Endothelial cell of umbilical vein (primary cell): ENCODE results near the gene POLG. TPM values are rescaled to one million over a fixed set of nuclear protein-coding genes. Genes with fewer than 3 reads are reported as not detected.

Source experiments
- BruUV-seq: library from RNA; stranded (reverse); fragments of 400-500 nt; replicated peaks from 2 replicates; lab custom pipeline; 2021; lab: Mats Ljungman, UMichigan
- CTCF ChIA-PET: fragments of 300-600, 350-600 bp; sonication (Branson Sonifier 250); formaldehyde crosslinking; loops from one replicate; lab custom pipeline; 2021; ENCODE audit warnings: antibody characterized with exemption, inconsistent platforms; lab: Charles Lee
- POLR2A ChIA-PET: fragments of 300-600, 350-600 bp; sonication (Branson Sonifier 250); formaldehyde crosslinking; loops from one replicate; lab custom pipeline; 2021; ENCODE audit warnings: antibody characterized with exemption, inconsistent platforms; lab: Charles Lee
- DNase-seq: peaks from one replicate; pipeline ENCODE4 v3.0.0-alpha.2; 2011; ENCODE audit warnings: low read depth, low spot score
- FAIRE-seq: peaks from 2 replicates; lab custom pipeline; 2011; peaks lifted over from hg19 to GRCh38; lab: Jason Lieb, UNC
- H2AFZ ChIP-seq: 2 replicates; pipeline ENCODE4 v1.6.0; 2012; ENCODE audit warnings: low read depth, low read length, control low read depth, inconsistent platforms
- H3K27ac ChIP-seq: 2 replicates; pipeline ENCODE4 v1.5.1; 2011; ENCODE audit warnings: low read depth, mild to moderate bottlenecking, control low read depth, low read length, moderate library complexity; ENCODE audit not compliant: insufficient read depth
- H3K27me3 ChIP-seq, 2 experiments: 2 replicates each; pipeline versions ENCODE4 v1.6.0 to v1.6.1; 2011; ENCODE audit warnings: low read length in 2 of 2, mixed read lengths in 1 of 2; ENCODE audit not compliant: control insufficient read depth in 2 of 2, insufficient read depth in 2 of 2
- H3K36me3 ChIP-seq, 2 experiments: 2 replicates in 1 of 2; 3 replicates in 1 of 2; pipeline ENCODE4 v1.5.1; 2011; ENCODE audit warnings: low read length in 2 of 2, mild to moderate bottlenecking in 1 of 2, moderate library complexity in 1 of 2; ENCODE audit not compliant: control insufficient read depth in 2 of 2, insufficient read depth in 2 of 2; ENCODE audit errors: extremely low read depth in 1 of 2
- H3K4me1 ChIP-seq: 3 replicates; pipeline ENCODE4 v1.5.1; 2011; ENCODE audit warnings: mild to moderate bottlenecking, low read length; ENCODE audit not compliant: control insufficient read depth, insufficient read depth; ENCODE audit errors: extremely low read depth
- H3K4me2 ChIP-seq: 2 replicates; pipeline ENCODE4 v1.6.1; 2011; ENCODE audit warnings: low read length, control low read depth, mixed read lengths; ENCODE audit not compliant: insufficient read depth
- H3K4me3 ChIP-seq, 3 experiments: fragments of 200-600 bp in 1 of 3; sonication (generic), shearing (Covaris generic) in 1 of 3; replicated peaks in 1 of 3; 2 replicates each; pipeline ENCODE4 v1.5.1; 2011 to 2016; ENCODE audit warnings: control low read depth in 3 of 3, low read length in 3 of 3, mild to moderate bottlenecking in 2 of 3, inconsistent platforms in 1 of 3, low read depth in 1 of 3, moderate library complexity in 1 of 3; ENCODE audit not compliant: insufficient read depth in 1 of 3
- H3K79me2 ChIP-seq: 2 replicates; pipeline ENCODE4 v1.6.0; 2012; ENCODE audit warnings: low read length, inconsistent platforms; ENCODE audit not compliant: control insufficient read depth, insufficient read depth
- H3K9ac ChIP-seq: replicated peaks from 2 replicates; pipeline ENCODE3; 2011; ENCODE audit warnings: low read length, control low read depth; ENCODE audit not compliant: insufficient read depth; ENCODE audit errors: extremely low read depth
- H3K9me1 ChIP-seq: replicated peaks from 3 replicates; pipeline ENCODE4 v1.6.0; 2011; ENCODE audit warnings: mild to moderate bottlenecking, low read length; ENCODE audit not compliant: control insufficient read depth, insufficient read depth; ENCODE audit errors: extremely low read depth
- H3K9me3 ChIP-seq: replicated peaks from 2 replicates; pipeline ENCODE4 v1.5.1; 2012; ENCODE audit warnings: low read length, inconsistent platforms; ENCODE audit not compliant: control insufficient read depth, insufficient read depth
- H4K20me1 ChIP-seq: replicated peaks from 2 replicates; pipeline ENCODE3; 2011; ENCODE audit warnings: mild to moderate bottlenecking, low read length; ENCODE audit not compliant: control insufficient read depth, insufficient read depth; ENCODE audit errors: extremely low read depth
- CTCF ChIP-seq, 2 donors: IDR thresholded peaks; 1 replicate in 1 of 2; 2 replicates in 1 of 2; pipeline ENCODE4 v1.5.1; 2011; ENCODE audit warnings: low read length in 2 of 2, mild to moderate bottlenecking in 2 of 2, moderate library complexity in 2 of 2, control low read depth in 1 of 2, inconsistent platforms in 1 of 2, low read depth in 1 of 2; ENCODE audit not compliant: insufficient read depth in 1 of 2; ENCODE audit errors: extremely low read depth in 1 of 2
- EZH2 ChIP-seq: IDR thresholded peaks from 2 replicates; pipeline ENCODE4 v1.6.1; 2012; ENCODE audit warnings: borderline replicate concordance, low read depth, mild to moderate bottlenecking, moderate library complexity, low read length, inconsistent platforms; ENCODE audit not compliant: severe bottlenecking
- FOS ChIP-seq: IDR thresholded peaks from 2 replicates; pipeline ENCODE4 v1.6.1; 2011; ENCODE audit warnings: mild to moderate bottlenecking, low read length, moderate library complexity, borderline replicate concordance; ENCODE audit not compliant: insufficient read depth
- GATA2 ChIP-seq: IDR thresholded peaks from 2 replicates; pipeline ENCODE4 v1.7.0; 2011; ENCODE audit warnings: low read depth, mild to moderate bottlenecking, moderate library complexity, mixed read lengths, low read length; ENCODE audit not compliant: insufficient read length, insufficient read depth
- JUN ChIP-seq: IDR thresholded peaks from 2 replicates; pipeline ENCODE4 v1.6.1; 2011; ENCODE audit warnings: borderline replicate concordance, low read depth; ENCODE audit not compliant: insufficient read length, insufficient read depth
- MYC ChIP-seq: IDR thresholded peaks from one replicate; pipeline ENCODE4 v1.6.1; 2011; ENCODE audit warnings: mild to moderate bottlenecking, low read depth, low read length
- POLR2AphosphoS5 ChIP-seq: IDR thresholded peaks from 2 replicates; pipeline ENCODE4 v1.6.1; 2012; ENCODE audit warnings: low read depth, mild to moderate bottlenecking, control low read depth, low read length, moderate library complexity; ENCODE audit not compliant: insufficient read depth
- dilution Hi-C: fragments of 300-500 bp; cut with MboI; formaldehyde crosslinking; loops from one replicate; pipeline ENCODE4 v1.15.0; 2019; ENCODE audit warnings: low sequenced_read_pairs; ENCODE audit not compliant: extremely low pct_ligation_motif_present
- intact Hi-C: fragments of 100-400 bp; cut with micrococcal nuclease; formaldehyde crosslinking; loops from one replicate; pipeline ENCODE4 v1.10.0; 2022
- polyA plus RNA-seq, 4 experiments: library from polyadenylated mRNA; depleted of rRNA in 3 of 4; stranded (reverse) in 3 of 4; unstranded in 1 of 4; fragments of >200 nt; gene quantifications; 2 replicates each; pipeline versions ENCODE4 v1.2.1 to v1.2.3, GENCODE V29; 2011 to 2012; ENCODE audit warnings: missing spikeins in 1 of 4
- total RNA-seq: library from RNA; stranded (reverse); gene quantifications from 2 replicates; pipeline ENCODE4 v1.2.3, GENCODE V29; 2021

Gene POLG
- total and polyA plus RNA-seq, 2 donors (not counting 3 experiments of a cell fraction or from before 2014, with no cell fraction given), result 36.6 to 77.7 TPM

DNA sequence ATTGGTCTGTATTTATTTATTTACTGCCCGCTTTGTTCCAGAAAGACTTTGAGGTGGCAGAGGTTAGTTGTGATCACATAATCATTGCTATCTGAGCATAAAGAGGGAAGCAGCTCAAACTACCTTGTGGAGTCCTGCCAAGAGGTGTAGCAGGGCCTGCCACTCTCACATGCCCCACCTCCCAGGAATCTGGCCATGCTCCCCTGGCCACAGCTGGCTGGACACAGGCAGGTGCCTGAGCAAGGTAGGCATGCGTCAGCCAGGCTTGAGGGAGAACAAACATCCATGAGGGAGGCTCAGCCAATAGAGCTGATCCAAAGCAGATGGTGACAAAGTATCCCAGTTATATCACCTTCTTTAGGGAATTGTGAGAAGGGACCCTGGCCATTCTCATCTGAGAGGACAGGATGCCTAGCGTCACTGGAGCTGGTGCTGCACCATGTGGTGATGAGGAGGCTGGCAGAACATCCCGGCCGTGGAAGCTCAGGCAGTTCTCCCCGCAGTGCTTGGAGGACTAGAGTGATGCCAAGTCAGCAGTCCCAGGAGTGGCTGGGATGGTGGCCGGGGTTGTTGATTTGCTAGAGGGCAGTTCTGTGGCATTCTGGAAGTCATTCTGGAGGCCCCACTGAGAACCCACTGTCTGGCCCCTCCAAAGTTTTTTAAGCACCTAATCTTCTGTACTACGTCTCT is 6.8 kb upstream of the POLG start:
- H2AFZ ChIP-seq, result no peak overlapping the region
- no peaks in the 10 kb centered on the region for H3K79me2 ChIP-seq
- no peaks in the 10 kb centered on the region for H3K9me1 ChIP-seq
- H3K27ac ChIP-seq, result no peak overlapping the region
- CTCF ChIA-PET, result interaction anchor here (5.8 kb wide), 1 partner anchor 17 kb away, joined by 43 read pairs; no protein-coding TSS in a partner anchor
- peaks cover 6 to 9% of the 10 kb centered on the region in 2 experiments for H3K27me3 ChIP-seq
- H4K20me1 ChIP-seq, result no peaks in the 10 kb centered on the region
- intact Hi-C loops, result no loop called here
- no peak for FAIRE-seq
- BruUV-seq, result no TSS peak
- no peak for DNase-seq
- no peak overlapping the region for H3K9ac ChIP-seq
- TF ChIP-seq MYC (no peak), FOS (no peak), EZH2 (no peak), JUN (no peak), CTCF (IDR thresholded peaks at IDR 0.05; ENCODE audit: extremely low read depth in 1 of 2, insufficient read depth in 1 of 2, low read depth in 1 of 2, low read length in 2 of 2) (no peak), POLR2AphosphoS5 (no peak), GATA2 (no peak)
- H3K4me2 ChIP-seq, result no peak overlapping the region
- POLR2A ChIA-PET, result no interaction called here
- H3K4me1 ChIP-seq, result no peaks in the 10 kb centered on the region
- H3K9me3 ChIP-seq, result no peaks in the 10 kb centered on the region
- H3K36me3 ChIP-seq, result no peaks in the 10 kb centered on the region
- no peak overlapping the region for H3K4me3 ChIP-seq
- dilution Hi-C loops, result no loop called here
